Stimulated activated naive CD4-positive, alpha-beta T cell treated with Interleukin-2 at 50 U/mL for 16 hours (primary cell): ENCODE data around the gene CXCL17.
"Not testable (repeated sequence)": the region's sequence is repeated elsewhere in the genome, so short reads cannot be mapped to it uniquely, and the experiment has no call there.

Source experiments
- DNase-seq: peaks from one replicate; lab custom pipeline; 2025; lab: John Stamatoyannopoulos, UW

Gene CXCL17

GRCh38 chr19:42465827-42466280 lies 23.1 kb upstream of the CXCL17 start:
- DNase-seq, result no peak

GRCh38 chr19:42461700-42462324 lies 19.1 kb upstream of the CXCL17 start:
- no peak for DNase-seq

DNA sequence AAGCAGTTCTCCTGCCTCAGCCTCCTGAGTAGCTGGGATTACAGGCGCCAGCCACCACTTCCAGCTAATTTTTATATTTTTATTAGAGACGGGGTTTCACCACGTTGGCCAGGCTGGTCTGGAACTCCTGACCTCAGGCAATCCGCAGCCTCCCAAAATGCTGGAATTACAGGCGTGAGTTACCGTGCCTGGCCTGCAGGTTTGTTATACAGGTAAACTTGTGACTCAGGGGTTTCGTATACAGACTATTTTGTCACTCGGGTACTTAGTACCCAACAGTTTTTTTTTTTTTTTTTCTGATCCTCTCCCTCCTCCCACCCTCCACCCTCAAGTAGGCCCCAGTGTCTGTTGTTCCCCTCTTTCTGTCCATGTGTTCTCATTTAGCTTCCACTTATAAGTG lies 18.5 kb upstream of the CXCL17 start:
- not testable (repeated sequence) for DNase-seq

GRCh38 chr19:42459926-42460325 lies 17.2 kb upstream of the CXCL17 start:
- no peak for DNase-seq

GRCh38 chr19:42455621-42456081 lies 12.9 kb upstream of the CXCL17 start:
- no peak for DNase-seq

GRCh38 chr19:42455086-42455485 lies 12.3 kb upstream of the CXCL17 start:
- DNase-seq, result no peak

GRCh38 chr19:42452590-42452989 lies 9.8 kb upstream of the CXCL17 start:
- no peak for DNase-seq

DNA sequence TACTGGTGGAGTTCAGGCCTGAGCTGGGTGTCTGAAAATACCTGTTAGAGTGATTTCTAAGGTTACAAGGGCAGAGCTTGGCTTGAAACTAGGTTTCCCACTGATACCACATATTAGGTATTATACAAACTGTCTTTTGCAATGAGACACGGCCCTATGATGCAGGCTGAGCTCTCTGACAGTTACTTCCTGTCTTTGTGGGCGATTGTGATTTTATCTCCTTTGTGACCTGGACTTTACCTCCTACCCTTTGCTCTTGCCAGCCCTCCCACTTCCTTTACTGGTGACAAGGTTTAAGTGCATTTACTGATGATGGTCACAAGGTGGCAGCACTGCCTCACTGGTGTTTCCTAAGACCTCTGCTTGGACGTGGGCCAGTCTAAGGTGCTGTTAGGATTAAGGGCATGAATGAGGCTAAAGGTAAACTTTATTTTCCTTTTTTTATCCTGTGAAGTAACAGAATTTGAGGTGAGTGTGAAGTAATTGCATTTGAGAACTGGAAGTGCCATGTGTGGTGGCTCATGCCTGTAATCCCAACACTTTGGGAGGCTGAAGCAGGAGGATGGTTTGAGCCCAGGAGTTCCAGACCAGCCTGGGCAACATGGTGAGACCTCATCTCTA lies 7.7 kb upstream of the CXCL17 start:
- DNase-seq, result peak; percentile 71

GRCh38 chr19:42448306-42448705 lies 5.6 kb upstream of the CXCL17 start:
- not testable (repeated sequence) for DNase-seq

GRCh38 chr19:42445948-42446347 lies 3.2 kb upstream of the CXCL17 start:
- no peak for DNase-seq

- DNase-seq, result no peak
These were observed 1.2 kb upstream of the CXCL17 start for GRCh38 chr19:42443944-42444398.

- DNase-seq, result peak; percentile 8
These were observed 1.7 kb downstream of the CXCL17 start for GRCh38 chr19:42441049-42441445.

DNA sequence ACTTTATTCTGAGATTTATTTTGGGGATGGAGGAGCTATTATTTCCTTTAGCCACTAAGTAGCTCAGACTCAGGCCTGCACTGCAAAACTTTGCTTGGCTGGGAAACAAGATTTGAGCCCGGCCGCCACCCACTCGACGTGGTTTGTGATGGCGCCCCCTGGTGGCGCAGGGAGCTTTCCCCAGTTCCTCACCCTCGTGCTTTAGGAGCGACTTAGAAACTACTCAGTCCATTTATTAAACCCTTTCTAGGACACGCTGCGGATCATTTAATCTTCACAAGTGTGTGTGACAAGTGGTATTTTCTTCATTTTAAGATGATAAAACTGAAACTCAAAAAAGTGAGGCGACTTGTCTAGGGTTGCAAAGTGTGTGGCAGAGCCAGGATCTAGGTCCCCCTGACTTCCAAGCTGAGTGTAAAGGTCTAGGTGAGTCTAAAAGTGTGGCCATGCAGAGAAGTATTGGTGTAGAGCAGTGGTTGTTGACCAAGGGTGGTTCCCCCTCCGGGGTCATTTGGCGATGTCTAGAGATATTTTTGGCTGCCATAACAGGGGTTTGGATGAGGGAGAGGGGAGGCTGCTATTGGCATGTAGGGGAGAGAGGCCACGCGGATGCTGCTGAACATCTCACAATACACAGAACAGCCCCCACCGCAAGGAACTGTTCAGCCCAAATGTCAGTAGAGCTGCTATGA lies 2.2 kb downstream of the CXCL17 start:
- DNase-seq, result peak; percentile 66

- DNase-seq, result no peak
These were observed 6.7 kb downstream of the CXCL17 start for GRCh38 chr19:42436006-42436405.

DNA sequence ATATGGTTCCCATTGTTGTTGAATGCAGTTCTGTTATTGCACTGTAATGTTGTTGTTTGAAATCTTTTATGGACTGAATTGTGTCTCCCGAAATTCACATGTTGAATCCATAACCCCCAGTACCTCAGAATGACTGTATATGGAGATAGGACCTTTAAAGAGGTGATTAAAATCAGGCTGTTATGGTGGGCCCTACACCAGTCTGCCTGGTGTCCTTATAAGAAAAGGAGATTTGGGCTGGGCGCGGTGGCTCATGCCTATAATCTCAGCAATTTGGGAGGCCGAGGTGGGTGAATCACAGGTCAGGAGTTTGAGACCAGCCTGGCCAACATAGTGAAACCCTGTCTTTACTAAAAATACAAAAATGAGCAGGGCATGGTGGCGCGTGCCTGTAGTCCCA lies 7.4 kb downstream of the CXCL17 start:
- no peak for DNase-seq

GRCh38 chr19:42433503-42434260 lies 9.1 kb downstream of the CXCL17 start:
- peak; percentile 64 for DNase-seq

DNA sequence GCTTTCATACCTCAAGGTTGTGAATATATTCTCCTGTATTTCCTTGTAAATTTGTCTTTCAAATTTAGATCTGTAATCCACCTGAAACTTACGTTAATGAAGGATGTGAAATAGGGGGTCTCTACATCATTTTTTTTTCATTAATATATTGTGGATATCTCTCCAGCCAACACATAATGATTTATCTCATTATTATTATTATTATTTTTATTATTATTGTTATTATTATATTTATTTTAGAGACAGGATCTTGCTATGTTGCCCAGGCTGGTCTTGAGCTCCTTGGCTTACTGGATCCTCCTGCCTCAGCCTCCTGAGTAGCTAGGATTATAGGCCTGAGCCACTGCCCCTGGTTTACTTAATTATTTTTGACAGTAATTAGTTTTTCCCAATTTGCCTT lies 11.3 kb downstream of the CXCL17 start:
- DNase-seq, result no peak

- DNase-seq, result no peak
These were observed 14.1 kb downstream of the CXCL17 start for GRCh38 chr19:42428676-42429075.

DNA sequence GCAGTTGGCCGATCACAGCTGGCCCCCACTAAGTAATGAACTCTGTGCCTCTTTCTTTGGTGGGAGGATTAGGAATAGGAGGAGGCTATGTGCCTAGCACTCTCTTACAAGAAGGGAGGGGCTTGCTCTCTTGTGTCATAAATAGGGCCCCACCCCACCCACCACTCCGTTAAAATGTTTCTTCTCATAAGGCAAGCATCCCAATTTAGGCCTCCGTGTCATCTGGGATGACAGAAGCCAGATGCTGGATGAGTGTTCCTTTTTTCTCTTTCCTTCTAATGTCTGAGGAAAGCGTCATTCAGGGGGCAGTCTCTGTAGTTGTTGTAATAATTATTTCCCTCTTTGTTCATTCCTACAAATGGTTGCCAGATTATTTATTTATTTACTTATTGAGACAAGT lies 15.4 kb downstream of the CXCL17 start, which contains the start of gene LIPE:
Gene LIPE, minus strand, starts transcription at position 76 of the 400 bp plus-strand sequence. CDS start 239 bp downstream, outside the sequence.
- no peak for DNase-seq

DNA sequence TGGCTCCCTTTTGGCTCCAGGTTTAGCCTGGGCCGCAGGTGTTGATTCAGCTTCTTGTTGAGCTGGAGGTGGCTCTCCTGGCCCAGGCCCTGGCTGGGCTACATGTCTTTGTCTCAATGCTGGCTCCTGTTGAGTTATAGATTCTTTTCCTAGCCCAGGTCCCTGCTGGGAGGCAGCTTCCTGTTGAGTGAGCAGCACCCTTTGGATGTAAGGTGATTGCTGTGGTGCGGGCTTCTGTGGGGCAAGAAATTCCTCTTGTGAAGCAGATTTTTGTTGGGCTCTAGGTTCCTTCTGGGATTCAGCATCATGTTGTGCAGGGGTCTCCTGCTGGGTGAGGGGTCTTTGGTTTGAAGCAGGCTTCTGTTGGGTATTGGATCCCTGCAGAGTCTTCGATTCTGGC lies 16.1 kb downstream of the CXCL17 start:
- no peak for DNase-seq

DNA sequence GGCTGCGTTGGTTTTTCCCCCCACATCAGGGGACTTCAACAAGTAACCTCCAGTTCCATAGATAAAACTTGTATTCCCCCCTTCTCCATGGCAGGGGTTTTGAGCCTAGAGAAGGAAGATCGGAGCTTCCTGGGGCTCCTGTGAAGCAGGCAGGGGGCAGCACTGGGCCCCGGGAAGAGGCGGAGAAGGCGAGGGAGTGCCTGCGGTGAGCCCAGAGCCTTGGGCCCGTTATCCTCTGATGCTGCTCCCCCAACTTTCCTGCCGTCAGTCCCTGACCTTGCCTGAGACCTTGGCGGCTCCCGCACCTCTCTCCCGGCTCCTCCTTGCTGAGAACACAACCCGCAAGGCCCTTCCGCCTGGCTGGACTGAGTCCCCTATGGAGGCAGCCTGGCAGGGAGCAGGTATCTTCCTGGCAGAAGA lies 18.0 kb downstream of the CXCL17 start:
- DNase-seq, result no peak

DNA sequence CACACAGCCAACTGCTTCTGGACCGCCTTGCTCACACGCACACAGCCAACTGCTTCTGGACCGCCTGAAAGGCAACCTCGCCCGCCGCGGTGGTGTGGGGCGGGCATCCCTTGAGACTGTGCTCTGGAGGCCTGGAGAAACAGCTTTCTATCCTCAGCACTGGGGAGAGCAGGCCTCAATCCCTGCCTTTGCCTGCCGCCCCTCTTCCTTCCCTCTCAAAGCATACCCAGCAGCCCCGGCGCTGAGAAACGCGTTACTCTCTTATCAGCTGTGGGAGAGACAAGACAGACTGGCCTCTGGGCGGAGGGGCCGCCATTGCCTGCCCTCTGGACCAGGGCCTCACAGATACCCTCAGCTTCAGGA lies 18.4 kb downstream of the CXCL17 start:
- no peak for DNase-seq
